Measurements from ENCODE around the gene UHRF2.

DNA sequence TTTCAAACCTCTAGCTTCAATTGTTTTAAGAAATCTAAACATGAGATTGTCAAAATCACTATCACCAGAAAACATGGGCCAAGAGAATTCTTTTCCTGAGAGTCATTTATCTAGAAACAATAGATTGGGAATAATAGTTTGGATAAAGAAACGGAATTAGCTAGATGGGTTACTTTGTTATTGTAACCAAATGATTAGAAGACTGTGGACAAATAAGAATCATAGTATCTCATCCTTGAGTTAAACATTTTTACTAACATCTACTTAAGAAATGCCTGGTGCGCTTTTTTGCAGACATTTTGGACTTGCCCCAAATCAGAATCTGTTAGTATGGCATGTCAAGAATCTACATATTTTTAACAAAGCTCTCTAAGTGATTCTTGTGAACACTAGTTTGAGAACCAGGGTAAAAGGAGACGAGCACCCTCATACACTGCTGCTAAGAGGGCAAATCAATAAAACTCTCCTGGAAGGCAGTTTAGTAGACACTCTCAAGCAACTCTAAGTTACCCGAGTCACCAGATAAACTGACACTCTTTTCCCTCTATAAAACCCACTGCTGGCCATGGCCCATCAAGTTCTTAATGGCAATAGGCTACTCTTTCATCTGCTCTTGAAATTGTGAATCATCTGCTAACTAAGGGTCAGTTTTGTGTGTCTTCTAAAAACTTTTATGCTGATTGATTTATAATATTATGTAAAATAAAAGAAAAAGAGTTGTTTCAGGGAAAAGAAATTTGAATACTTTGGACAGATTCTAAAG is 45.7 kb upstream of the UHRF2 start:
- TF ChIP-seq FOXM1 (IDR thresholded peaks at IDR 0.05; ENCODE audit: borderline replicate concordance) (no peak), SUZ12 (IDR thresholded peaks at IDR 0.05) (no peak), SP1 (IDR thresholded peaks at IDR 0.05) (no peak), LEF1 (IDR thresholded peaks at IDR 0.05; ENCODE audit: borderline replicate concordance) (no peak), ELF4 (IDR thresholded peaks at IDR 0.05) (no peak), ARNT (IDR thresholded peaks at IDR 0.05) (no peak), ZNF384 (IDR thresholded peaks at IDR 0.05) (no peak), TARDBP (IDR thresholded peaks at IDR 0.05) (no peak), L3MBTL2 (conservative IDR thresholded peaks at IDR 0.05) (no peak), FOXK2 (IDR thresholded peaks at IDR 0.05) (no peak)
- TF ChIP-seq, protein P1, sequence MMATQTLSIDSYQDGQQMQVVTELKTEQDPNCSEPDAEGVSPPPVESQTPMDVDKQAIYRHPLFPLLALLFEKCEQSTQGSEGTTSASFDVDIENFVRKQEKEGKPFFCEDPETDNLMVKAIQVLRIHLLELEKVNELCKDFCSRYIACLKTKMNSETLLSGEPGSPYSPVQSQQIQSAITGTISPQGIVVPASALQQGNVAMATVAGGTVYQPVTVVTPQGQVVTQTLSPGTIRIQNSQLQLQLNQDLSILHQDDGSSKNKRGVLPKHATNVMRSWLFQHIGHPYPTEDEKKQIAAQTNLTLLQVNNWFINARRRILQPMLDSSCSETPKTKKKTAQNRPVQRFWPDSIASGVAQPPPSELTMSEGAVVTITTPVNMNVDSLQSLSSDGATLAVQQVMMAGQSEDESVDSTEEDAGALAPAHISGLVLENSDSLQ (IDR thresholded peaks at IDR 0.05) = no peak
